GM21515 (cell line): ENCODE results near the gene ARMH3.

Experiments
- ATAC-seq: cut with Tn5 transposase; IDR thresholded peaks from one replicate; pipeline ENCODE4 v1.9.1; 2021; ENCODE audit not compliant: unreplicated experiment

The ARMH3 gene

DNA sequence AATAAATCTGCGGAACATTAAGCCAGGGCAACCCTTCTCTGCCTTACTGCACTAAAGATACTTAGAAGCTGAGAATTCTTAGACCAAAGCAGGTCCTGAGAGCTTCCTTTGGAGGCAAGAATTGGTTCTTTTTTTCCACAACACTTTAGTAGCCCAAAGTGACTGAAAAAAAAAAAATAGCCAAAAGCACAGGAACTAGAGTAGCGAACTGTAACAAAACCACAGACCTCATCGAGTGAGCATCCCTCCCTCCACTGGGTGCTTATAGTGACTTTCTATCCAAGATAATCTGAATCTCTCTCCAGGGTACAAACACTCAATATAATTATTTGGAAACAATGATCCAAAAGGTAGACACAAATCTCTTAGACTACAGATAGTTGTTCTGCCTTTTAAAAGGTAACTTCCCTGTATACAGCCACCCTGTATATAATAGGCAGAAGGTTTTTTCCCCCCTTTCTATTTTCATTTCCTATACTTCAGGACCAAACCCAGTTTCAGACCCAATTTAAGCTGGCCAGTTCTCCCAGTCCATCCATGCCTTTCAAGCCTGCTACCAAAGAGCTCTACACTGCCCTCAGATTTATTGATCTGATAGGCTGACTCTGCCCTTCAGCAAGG lies 180.8 kb downstream of the ARMH3 start:
- no peak for ATAC-seq

DNA sequence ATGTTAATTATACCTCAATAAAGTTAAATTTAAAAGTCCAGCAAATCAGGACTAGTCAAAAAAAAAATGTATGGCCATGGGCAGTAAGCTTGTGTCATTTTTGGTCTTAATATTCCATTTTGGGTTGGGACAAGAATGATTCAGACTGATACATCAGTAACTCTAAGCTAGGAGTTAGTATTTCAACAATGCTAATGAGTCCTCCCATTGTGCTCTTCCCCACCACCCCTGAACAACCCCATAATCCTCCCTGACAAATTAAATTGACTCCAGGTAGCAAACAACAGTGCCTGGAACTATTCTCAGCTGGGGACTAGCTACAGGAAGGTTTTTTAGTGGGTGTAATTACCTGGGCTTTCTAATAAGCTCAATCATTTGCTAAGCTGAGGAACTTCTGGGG lies 181.7 kb downstream of the ARMH3 start:
- no peak for ATAC-seq

- no peak for ATAC-seq
These were observed 188.0 kb downstream of the ARMH3 start for GRCh38 chr10:101867931-101868330.

- ATAC-seq: peak; percentile 40
These were observed 196.4 kb downstream of the ARMH3 start for GRCh38 chr10:101859530-101859929.

DNA sequence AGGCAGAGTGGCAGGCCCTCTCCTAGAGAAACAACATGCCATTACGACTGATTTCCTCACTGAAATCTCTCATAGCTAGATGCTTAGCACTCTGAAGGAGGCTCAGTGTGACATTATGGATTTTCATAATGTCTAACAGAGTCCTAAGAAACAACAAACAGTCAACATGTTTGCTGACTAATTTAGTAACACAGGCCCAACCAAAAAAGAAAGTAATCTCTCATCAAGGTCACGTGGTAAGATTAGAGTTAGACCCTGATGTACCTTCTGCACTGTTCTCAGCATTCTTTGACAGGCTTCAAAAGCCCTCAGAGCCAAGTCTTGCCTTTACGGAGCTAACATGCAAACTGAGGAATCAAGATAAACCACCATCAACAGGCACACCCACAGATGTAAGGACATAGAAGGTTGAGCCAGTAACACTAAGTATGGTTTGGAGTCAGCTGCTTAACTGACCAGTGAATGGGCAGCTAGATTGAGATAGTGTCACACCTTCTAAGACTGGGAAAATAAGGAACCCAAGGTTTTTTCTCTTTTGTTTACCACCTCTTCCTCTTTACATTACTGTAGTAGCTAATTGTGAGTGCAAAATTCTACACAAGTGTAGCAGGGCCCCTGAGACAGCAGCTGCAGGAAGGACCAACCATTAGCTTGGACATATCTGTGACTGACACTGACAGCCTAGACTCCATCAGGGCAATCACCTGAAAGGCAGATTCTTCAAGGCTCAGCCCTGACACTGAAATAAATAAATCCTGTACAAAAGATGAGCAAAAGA lies 197.1 kb downstream of the ARMH3 start:
- peak; percentile 71 for ATAC-seq

- ATAC-seq: no peak
These were observed 198.0 kb downstream of the ARMH3 start for GRCh38 chr10:101857802-101858476.

DNA sequence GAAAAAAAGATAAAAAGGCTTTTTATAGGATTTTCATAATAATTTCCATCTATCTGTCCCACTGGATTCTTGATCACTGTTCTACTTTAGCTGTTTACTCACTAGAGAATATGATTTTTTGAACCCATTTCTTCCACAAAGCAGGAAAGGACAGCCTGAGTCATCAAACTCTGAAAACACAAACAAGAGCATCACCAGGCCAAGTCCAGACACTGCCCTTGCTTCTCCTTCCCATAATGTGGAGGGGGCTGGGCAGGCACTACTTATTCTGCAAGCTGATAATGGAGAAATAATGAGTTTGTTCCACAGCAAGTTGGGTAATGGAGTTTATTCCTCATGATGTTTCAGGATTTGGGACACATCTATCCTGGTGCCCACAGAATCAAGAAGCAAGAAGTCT lies 199.3 kb downstream of the ARMH3 start:
- ATAC-seq: no peak

DNA sequence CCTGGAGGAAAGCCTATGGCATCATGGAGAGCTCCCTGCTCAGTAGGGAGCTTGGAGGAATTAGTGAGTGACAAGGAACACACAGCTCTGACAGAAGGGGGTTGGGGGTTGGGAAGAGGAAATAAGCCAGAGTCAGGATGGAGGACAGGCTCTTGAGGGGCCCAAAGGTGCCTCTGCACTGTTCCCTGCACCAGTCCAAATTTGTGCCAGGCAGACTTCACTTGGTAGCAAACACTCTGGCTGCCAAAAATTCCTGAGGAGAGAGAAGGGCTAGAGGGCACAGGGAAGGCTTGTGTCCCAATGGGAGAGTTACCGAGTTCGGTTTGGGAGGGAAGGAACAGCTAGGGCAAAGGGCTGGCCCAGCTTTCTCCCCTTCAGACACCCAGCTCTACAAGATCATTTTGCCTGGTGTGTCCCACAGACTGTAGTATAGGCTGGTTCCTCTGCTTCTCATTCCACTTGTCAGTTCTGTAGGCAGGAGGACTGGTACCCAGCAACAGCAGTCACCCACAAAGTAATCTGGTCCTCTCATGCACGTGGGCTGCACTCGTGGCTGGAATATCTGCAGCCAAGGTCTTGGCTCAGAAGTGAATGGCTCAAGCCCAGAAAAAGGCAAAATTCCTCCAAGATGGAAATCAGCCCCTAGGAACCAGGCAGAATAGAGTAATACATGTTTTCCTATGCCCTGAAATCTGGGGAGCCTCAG lies 204.4 kb downstream of the ARMH3 start:
- no peak for ATAC-seq

DNA sequence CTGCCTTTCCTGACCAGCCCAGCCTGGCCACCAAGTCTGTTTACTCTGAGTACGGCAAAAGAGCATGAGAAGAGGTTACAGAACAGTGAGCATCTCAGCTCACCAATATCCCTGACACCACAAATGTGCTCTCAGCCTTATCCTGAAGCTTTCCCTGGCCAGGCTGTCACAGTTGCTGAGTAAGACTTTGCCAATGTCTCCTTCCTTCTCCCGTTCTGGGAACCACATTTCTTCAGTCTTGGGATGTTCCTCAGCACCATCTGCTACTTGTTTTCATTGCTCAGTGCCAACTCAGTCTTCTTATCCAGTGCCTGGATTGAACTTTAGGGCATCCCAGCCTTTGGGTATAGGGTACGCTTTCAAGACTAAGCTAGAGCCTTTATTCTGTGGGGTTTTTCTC lies 205.2 kb downstream of the ARMH3 start:
- no peak for ATAC-seq

DNA sequence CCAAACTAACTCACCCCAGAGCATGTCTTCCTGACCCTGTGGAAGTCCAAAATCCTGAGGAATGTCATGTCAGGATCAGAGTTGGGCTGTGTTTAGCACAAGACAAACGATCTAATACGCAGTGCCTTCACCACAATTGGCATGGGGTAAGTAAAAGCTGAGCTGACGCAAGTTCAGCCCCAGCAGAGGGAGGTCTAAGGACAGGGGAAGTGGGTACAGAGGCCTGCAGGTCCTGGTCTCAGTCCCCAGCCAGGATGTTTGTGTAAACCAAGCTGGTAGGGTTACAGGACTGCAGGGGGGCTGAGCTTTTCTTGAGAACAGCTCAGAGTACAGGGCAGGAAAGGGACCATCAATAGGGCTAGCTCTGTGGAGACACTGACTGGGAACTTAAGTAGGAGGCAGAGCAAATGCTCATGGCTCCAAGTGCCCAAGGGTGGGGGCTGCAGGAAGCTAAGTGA lies 207.1 kb downstream of the ARMH3 start:
- ATAC-seq: no peak

- ATAC-seq: no peak
These were observed 207.6 kb downstream of the ARMH3 start for GRCh38 chr10:101848408-101848807.

- ATAC-seq: no peak
These were observed 210.1 kb downstream of the ARMH3 start for GRCh38 chr10:101845893-101846292.

- no peak for ATAC-seq
These were observed 212.6 kb downstream of the ARMH3 start, which contains the start of gene KCNIP2 for GRCh38 chr10:101843032-101844021. TSS of gene KCNIP2 (minus strand) at chr10:101843800. CDS start at chr10:101843568, 232 bp downstream.

GRCh38 chr10:101841826-101842225 lies 214.1 kb downstream of the ARMH3 start:
- ATAC-seq: no peak

- peak; percentile 56 for ATAC-seq
These were observed 215.1 kb downstream of the ARMH3 start for GRCh38 chr10:101840741-101841453.

DNA sequence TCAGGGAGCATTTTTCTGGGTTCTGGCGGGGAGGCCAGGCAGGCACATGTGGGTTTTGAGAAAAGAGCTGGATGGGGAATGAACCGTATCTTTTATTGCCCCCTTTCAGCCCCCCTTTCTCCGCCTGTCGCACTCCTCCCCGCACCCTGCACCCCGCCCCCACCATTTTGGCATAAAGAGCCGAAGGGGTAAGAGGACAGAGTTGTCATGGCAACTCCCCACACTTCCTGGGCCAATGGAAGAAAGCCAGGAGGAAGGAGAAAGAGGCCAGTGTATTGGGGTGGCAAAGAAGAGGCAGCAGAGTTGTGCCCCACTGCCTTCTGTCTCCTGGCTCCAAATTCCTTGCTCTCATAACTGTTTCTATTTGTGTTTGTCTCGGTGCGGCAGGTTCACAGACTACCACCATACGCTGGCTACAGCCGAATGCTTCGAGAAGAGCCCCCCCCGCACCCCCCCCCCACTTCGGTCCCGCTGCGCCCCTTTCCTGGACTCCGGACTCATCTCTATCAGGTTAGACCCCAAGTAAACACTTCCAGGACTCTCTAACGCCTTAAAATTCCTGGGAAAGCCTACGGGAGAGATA lies 215.8 kb downstream of the ARMH3 start:
- no peak for ATAC-seq

DNA sequence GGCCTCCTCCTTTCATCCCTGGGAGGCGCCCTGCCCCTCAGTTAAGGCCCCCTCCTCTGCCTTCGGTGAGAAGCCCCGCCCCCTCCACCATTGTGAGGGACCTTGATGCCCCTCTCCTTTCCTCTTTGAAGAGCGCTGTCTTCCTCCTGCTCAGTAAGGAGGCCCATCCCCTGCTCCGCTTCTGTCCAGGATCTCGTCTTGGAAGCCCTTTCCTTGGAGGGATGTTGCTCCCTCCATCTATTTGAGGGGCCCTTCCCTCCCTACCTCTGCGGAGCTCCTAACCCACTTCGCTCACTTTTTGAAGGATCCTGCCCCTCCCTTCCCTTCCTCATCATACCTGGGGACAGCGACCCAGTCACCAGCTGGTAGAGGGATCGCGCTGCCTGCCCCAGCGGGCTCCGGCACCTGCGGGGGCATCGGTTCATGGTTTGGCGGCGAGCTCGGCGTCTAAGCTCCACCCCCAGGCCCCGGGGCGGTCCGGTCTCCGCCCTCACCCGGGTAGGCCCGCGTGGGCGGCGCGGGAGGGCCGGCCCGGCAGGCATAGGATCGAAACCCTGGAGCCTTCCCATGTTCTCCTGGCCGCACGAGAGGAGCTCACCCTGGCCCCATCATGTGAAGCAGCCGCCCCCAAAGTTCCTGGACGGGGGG lies 216.4 kb downstream of the ARMH3 start:
- no peak for ATAC-seq

DNA sequence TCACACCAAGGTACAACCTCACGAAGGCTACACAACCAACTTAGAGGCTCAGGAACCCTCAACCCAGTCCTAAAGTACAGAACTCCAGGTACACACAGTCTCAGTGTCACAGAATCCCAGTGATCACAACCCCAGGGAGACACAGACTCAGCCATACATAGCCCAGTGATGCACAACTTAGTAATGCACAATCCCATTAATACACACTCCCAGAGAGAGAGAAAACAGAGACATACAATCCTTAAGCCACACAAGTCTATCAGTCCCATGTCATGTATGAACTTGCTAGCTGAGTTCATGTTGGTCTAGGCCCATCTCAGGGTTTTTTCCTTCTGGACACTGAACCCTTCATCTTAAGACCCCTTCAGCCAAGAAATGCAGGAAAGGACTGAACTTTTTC lies 217.0 kb downstream of the ARMH3 start:
- ATAC-seq: no peak
